GM18868 (cell line): ENCODE data around the gene SCAMP2.

Experiments used
- ATAC-seq: cut with Tn5 transposase; IDR thresholded peaks from one replicate; pipeline ENCODE4 v1.9.1; 2021; ENCODE audit warnings: mild to moderate bottlenecking, moderate library complexity; ENCODE audit not compliant: unreplicated experiment

The SCAMP2 gene

DNA sequence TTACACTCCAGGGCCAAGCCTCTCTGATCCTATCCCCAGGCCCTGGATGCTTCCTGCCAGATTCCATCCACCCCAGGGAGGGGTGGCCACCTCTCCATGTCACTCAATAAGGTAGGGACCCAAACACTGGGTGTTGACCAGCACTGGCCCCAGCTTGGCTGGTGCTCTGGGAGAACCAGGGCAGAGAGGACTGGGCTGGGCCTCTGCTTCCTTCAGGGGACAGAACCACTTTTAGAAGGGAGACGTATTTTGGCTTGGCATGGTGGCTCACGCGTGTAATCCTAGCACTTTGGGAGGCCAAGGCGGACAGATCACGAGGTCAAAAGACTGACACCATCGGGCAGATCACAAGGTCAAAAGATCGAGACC lies 51.4 kb downstream of the SCAMP2 start:
- ATAC-seq, result no peak

DNA sequence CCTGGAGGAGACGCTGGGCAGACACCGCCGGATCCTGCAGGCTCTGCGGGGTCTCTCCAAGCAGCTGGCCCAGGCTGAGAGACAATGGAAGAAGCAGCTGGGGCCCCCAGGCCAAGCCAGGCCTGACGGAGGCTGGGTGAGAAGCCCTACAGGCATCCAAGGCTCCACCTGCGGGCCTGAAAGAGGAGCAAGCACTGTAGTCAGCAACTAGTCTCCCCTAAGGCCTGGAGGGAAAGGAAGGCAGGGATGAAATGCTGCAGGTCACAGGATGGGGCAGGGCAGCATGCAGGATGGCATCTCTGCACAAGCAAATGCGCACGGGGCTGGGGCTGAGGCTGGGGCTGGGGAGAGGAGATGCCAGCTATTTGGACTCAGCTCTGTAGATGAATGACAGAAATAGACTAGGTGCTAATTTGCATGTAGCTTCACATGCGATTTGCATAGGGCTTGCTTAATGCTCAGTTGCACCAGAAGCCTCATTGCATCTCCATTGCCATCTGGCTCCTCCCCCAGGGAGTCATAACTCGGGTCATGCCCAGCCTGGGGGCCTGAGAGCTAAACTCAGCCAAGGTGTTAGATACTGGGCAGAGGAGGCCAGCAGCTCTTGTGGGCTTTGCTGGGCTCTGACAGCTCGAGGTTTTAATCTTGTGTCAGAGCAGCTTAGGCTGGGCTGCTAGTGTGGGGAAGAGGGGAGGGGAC lies 51.9 kb downstream of the SCAMP2 start:
- peak; percentile 53 for ATAC-seq

GRCh38 chr15:74820056-74820455 lies 53.1 kb downstream of the SCAMP2 start:
- ATAC-seq, result no peak

DNA sequence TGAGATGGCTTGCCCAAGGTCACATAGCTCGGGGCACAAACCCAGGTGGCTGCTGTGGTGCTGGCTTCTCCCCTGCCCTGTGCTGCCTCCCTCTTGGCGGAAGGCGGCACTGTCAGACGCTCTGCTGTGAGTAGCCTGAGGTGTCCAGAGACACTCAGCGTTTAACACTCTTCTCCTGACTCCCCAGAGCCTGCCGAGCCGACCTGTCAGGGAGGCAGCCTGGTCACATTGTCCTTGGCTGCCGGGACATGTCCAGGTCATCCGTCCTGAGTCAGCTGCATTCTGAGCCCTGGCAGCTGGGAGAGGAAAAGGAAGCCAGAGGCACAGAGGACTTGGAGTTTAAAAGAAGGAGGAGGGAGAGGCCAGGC lies 55.8 kb downstream of the SCAMP2 start:
- ATAC-seq, result no peak

GRCh38 chr15:74816624-74817369 lies 56.4 kb downstream of the SCAMP2 start:
- ATAC-seq, result no peak

DNA sequence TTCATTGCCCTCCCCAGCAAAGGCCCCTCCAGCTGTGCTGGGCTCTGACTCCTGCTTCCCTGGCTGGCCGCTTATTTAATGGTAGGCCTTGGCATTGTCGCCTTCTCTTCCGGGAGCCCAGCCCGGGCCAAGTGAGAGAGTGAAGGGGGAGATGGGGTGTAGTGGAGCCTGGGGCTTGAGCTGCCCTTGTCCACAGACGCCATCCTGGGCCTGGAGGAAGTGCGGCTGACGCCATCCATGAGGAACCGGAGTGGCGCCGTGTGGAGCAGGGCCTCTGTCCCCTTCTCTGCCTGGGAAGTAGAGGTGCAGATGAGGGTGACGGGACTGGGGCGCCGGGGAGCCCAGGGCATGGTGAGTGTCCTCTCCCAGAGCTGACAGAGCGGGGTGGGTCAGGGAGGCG lies 57.2 kb downstream of the SCAMP2 start:
- ATAC-seq, result no peak

DNA sequence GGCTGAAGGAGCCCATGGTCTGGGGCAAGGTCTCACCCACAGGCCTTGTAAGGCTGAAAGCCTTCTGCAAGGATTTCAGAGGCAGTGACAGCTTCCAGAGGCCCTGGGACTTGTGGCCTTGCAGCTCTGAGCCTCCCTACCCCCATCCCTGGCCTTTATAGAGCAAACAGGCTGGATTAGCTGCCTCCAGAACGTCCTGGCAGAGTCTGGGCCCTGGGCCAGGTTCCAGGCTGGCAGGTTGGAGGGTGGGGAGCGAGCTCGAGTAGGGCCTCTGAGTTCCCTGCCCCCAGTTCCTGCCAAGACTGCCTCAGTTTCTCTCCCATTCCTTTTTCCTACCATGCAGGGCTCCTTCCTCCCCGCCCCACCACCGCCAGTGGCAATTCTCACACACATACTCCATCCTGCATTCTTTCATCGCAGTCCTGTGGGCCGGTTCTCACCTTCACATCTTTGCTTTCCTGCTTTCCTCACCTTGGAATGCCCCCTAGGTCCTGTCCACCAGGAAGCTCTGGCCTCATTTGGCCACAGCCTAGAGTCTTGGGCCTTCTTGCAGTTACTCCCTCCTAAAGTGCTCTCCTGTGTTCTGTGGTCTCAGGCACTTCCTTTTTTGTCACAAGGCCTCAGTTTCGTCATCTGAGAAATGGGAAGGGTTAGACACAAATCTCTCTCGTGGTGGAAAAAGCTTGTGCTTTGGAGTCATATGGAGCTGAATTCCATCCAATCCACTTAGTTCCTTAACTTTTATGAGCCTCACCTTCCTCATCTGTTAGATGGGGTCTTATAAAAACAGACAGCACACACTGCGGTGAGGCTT lies 57.8 kb downstream of the SCAMP2 start:
- ATAC-seq, result no peak

DNA sequence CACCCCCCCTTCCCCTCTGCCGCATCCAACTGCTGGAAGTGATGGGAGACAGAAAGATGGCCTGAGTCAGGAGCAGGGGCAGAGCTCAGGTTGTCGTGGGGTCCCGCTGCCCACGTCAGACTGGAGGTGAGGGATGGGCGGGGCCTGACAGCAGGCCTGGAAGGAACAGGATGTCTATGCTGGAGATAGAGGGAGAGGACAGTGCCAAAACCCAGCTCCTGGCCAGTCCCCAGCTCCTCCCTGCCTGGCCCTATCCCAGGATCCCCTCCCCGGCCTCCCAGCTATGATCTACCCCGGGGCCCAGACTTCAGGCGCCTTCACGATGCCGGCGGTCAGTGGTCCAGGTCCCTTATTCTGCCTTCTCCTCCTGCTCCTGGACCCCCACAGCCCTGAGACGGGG lies 60.6 kb downstream of the SCAMP2 start, which contains the start of gene LMAN1L:
Gene LMAN1L, plus strand, starts transcription at position 303 of the 400 bp plus-strand sequence. Its CDS starts 20 bp downstream, at position 323.
- ATAC-seq, result no peak

DNA sequence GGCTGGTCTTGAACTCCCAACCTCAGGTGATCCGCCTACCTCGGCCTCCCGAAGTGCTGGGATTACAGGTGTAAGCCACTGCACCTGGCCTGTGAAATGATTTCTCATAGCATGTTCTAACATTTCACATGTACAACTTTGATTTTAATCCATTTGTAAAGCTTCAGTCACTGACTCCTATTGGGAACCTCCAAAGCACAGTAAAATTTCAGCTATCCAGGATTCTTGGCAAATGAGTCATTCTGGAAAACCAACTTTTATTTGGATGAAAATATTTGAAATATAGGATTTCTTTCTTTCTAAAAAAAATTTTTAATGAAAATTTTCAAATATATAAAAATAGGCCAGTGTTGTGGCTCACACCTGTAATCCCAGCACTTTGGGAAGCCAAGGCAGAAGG lies 63.2 kb downstream of the SCAMP2 start:
- no peak for ATAC-seq

- no peak for ATAC-seq
These were observed 63.9 kb downstream of the SCAMP2 start for GRCh38 chr15:74809242-74809641.

DNA sequence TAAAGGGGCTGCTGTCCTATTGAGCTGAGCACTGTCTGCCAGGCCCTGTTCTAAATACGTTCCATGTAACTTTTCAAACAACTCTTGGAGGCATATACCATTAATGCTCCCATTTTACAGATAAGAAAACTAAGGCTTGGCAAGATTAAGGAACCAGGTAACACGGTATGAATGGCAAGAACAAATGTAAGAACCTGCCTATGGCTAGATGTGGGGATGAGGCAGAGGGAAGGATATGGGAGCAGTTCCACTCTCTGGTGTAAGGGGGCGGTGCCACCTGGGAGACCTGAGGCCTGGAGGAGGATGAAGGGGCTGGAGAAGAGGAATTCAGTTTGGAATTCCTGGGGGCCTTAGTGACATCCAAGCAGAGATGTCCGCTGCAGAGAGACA lies 64.3 kb downstream of the SCAMP2 start:
- ATAC-seq, result no peak

GRCh38 chr15:74808078-74808839 lies 64.9 kb downstream of the SCAMP2 start:
- no peak for ATAC-seq

GRCh38 chr15:74807282-74807681 lies 65.9 kb downstream of the SCAMP2 start:
- ATAC-seq, result no peak

GRCh38 chr15:74804935-74805334 lies 68.2 kb downstream of the SCAMP2 start:
- no peak for ATAC-seq

DNA sequence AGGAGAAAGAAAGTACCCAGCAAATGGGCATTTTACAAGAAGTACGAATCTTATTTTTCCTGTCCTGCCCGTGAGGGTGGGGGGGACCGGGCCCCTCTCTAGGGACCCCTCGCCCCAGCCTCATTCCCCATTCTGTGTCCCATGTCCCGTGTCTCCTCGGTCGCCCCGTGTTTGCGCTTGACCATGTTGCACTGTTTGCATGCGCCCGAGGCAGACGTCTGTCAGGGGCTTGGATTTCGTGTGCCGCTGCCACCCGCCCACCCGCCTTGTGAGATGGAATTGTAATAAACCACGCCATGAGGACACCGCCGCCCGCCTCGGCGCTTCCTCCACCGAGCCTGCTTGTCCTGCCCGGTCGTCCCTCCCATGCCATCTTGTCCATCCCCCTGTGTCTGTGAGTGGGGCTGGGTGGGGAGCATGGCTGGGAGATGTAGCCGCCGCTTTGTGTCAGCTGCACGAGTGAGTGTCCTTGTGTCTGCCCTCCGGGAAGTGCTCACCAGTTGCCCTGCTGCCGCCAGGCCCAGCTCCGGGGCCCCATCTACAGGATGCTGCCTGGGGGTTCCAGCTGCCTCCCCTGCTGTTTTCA lies 70.2 kb downstream of the SCAMP2 start:
- ATAC-seq, result no peak

- ATAC-seq, result no peak
These were observed 70.9 kb downstream of the SCAMP2 start for GRCh38 chr15:74802290-74802689.

DNA sequence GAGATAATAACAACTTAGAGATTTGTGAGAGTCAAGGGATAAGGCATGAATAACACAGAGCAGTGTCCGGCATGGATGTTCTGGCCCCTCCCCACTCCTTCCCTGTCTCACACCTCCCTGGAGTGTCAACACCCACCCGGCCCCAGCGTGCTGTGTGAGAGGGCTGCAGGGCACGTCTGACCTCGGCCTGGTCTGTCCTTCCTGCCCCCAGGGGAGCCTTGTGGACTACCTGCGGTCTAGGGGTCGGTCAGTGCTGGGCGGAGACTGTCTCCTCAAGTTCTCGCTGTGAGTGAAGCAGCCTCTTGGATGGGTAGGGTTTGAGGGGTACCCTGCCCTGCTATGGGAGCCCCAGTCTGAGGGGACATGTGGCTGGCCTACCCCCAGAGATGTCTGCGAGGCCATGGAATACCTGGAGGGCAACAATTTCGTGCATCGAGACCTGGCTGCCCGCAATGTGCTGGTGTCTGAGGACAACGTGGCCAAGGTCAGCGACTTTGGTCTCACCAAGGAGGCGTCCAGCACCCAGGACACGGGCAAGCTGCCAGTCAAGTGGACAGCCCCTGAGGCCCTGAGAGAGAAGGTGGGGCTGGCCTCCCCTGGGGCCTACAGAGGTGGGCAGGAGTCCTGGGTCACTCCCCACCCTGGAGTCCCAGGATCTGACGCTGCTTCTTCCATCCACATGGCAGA lies 71.7 kb downstream of the SCAMP2 start:
- ATAC-seq, result no peak

DNA sequence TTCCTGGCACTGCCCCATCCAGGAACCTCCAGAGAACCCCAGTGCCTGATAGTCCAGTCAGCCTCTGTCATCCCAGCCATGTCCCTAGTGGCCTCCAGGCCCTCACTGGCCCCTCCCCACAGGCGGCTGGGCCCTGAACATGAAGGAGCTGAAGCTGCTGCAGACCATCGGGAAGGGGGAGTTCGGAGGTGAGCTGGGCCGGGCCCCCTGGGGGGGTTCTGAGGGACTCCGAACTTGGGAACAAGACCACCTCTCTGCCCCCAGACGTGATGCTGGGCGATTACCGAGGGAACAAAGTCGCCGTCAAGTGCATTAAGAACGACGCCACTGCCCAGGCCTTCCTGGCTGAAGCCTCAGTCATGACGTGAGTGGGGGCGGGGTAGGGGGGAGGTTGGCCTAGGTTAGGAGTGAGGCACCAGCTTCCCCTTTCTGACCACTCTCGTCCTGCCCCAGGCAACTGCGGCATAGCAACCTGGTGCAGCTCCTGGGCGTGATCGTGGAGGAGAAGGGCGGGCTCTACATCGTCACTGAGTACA lies 72.5 kb downstream of the SCAMP2 start:
- no peak for ATAC-seq

DNA sequence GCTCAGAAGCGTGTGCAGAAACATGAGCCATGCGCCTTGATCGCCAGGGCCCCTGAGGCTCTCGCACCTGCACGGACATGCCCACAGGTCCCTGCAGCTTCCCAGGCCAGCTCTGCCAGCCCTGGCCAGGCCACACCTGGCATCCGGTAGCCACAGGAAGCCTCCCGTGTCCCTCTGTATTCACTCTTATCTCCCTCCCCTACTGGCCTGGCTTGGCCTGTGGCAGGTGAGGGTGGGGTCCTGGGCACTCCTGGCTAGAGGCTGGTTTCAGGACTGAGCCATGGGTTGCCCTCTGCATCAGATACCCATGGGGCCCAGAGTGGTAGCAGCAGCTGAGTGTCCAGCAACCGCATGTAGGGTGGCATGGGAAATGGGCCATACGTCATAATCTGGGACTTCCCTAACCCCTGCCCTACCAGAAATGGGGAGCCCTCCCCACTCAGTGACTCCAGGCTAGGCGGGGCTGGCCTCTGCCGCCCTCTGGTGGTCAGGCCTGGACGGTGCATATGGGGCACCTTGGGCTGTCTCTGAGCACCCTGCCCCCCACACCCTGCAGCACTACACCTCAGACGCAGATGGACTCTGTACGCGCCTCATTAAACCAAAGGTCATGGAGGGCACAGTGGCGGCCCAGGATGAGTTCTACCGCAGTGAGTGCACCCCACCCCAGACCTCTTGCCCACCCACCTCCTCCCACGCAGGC lies 73.2 kb downstream of the SCAMP2 start:
- peak; percentile 81 for ATAC-seq
